Measurements from ENCODE around the gene FARS2. TPM values are rescaled to one million over a fixed set of nuclear protein-coding genes. Genes with fewer than 3 reads are reported as not detected.
"Not testable (repeated sequence)": the region's sequence is repeated elsewhere in the genome, so short reads cannot be mapped to it uniquely, and the experiment has no call there.

The FARS2 gene
- polyA plus RNA-seq, 3 donors, result 9.0 to 18.4 (median 16.1) TPM

DNA sequence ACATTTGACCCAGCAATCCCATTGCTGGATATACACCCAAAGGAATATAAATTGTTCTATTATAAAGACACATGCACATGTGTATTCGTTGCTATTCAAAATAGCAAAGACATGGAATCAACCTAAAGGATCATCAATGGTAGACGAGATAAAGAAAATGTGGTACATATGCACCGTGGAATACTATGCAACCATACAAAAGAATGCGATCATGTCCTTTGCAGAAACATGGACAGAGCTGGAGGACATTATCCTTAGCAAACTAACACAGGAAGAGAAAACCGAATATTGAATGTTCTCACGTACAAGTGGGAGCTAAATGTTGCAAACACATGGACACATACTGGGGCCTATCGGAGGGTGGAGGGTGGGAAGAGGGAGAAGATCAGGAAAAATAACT, 405.4 kb downstream of the FARS2 start:
- no peak overlapping the region for H3K27ac ChIP-seq (ENCODE audit: low read depth, low read length)
- 84 to 98% (median 97%) methylated on average over 7 of the region's 7 CpGs for WGBS, 3 donors

DNA sequence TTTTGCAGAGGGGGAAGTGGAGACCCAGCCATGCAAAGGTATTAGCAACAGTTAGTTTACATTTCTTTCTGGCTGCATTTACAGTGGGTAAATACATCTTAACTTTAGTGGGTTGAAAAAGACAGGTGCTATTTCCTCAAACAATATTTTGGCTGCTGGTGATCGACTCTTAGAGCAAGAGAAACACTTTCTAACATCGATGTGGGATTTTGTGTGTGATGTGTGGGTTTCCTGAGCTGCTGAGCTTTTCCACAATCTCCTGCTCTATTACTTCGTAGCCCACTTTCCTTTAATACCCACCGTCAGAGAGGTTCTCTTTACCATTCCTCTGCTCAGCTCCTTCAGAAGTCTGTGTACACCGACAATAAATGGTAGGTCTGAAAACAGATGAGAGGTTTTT, 406.4 kb downstream of the FARS2 start:
- no peak overlapping the region for H3K27ac ChIP-seq (ENCODE audit: low read depth, low read length)
- WGBS, 3 donors, result 58 to 67% (median 64%) methylated on average over 5 of the region's 5 CpGs

DNA sequence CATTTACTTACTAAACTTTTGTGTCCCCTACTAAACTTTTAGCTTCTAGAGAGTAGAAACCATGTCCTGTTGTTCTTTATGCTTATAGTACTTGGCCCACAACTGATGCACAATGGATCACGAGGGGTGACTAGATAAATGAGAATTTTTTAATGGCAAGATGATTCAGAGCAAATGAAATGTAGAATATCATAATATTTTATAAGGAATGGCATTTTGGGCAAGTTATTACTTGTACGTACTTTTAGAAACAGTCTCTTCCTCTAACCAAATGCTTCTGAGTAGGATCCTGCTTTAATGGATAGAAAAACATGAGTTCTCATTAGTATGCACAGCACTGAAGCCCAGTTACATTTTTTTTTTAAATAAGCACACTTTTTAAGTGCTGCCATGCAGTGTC, 409.1 kb downstream of the FARS2 start:
- no peak overlapping the region for H3K27ac ChIP-seq (ENCODE audit: low read depth, low read length)
- 94 to 97% (median 96%) methylated on average over 2 of the region's 2 CpGs for WGBS, 3 donors

DNA sequence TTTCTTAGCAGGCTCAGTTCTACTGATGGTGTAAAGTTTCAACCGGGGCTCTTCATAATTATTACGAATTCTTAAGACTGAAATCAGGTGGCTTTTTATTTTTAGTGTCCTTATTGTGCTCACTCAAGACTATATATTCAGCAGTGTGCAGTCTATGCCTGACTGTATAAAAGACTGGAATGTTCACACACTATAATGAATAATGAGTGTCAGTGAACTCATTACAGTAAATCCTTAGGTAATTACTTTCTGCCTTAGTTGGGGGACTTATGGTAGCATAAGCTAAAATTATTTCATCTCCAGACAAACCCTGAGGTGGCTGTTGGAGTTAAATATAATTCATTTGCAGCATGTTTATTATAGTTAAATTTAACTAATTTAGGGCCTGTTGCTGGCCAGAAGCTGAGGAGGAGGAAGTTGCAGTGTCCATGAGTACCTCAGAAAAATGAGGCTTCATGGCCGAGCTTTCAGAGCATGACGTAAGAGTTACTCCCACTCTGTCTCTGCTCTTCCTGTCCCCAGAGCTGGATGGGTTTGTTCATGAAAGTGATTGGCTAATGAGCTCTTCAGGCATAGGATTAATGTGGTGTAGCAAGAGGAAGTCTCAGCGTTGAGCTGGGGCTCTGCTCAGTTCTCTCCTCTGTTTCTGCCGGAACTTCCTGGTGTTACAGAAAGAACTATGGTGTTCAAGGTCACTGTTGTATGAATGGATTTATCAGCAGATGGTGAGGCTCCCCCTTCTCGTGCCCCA, 409.7 kb downstream of the FARS2 start:
- H3K27ac ChIP-seq (ENCODE audit: low read depth, low read length), result no peak overlapping the region
- 45 to 61% (median 48%) methylated on average over 7 of the region's 7 CpGs for WGBS, 3 donors

DNA sequence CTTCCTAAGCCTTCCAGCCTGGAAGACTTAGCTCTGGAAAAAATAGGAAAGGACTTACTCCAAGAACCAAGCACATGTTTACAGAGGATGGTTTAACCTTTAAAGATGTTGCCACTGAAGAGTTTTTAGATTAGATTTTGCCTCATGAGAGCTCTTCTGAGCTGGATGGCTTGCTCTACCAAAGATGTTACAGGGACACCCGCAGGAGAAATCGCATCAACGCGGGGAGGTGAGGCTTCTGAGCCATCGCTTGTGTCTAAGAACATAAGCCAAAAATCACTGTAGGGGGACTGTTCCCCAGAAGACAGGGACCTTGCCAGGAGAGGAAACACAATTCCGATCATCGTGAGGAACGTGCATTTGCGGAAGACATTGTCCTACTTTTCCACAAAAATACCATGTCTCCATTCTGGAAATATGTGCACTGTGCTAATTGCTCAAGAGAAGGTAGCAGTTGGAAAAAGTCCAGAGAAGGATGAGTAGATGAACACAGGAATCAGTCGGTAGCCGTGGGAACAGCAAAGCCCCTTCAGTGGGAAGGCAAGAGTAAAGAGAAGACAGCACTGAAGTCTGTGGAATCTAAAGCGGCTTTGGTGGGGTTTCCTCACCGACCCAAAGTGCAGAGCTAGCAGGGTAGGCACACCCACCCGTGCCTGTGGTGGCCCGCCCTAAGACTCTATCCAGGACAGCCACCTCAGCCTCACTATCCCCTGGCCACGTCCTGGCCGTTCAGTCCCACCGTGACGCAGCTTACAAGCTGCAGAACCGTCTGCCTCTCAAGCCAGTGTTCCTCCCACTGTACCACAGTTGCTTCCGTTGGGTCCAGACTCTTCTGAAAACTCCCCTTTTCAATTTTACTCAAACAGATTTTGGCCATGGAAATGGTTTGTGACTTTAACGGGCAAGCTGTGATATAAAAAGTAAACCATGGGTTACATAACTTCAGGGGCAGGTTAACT, 410.6 kb downstream of the FARS2 start:
- no peak overlapping the region for H3K27ac ChIP-seq (ENCODE audit: low read depth, low read length)

DNA sequence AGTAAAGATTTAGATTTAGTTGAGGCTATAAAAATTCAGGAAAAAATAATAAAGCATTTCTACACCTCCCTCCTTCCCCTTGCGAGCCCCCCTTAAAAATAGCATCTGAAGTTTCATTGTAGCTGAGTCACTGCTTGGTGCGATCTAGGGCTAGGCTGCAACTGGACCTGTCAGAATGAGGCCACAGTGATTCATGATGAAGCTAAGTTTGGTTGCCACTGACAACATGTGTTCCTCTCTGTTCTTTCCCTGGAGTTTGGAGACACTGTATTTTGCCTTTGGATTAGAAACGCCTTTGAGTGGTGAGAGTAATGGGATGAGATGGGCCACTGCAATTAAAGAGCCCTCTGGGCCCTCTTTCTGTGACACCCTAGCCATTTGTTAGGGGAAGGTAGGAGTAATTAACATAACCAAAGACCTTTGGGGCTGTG, 411.3 kb downstream of the FARS2 start:
- 47 to 78% (median 57%) methylated on average over 3 of the region's 3 CpGs for WGBS, 3 donors
- H3K27ac ChIP-seq (ENCODE audit: low read depth, low read length), result no peak overlapping the region

More for the DNA sequence above, 410.6 kb downstream of the FARS2 start:
- WGBS, 3 donors, result 81 to 89% (median 84%) methylated on average over 22 of the region's 22 CpGs

DNA sequence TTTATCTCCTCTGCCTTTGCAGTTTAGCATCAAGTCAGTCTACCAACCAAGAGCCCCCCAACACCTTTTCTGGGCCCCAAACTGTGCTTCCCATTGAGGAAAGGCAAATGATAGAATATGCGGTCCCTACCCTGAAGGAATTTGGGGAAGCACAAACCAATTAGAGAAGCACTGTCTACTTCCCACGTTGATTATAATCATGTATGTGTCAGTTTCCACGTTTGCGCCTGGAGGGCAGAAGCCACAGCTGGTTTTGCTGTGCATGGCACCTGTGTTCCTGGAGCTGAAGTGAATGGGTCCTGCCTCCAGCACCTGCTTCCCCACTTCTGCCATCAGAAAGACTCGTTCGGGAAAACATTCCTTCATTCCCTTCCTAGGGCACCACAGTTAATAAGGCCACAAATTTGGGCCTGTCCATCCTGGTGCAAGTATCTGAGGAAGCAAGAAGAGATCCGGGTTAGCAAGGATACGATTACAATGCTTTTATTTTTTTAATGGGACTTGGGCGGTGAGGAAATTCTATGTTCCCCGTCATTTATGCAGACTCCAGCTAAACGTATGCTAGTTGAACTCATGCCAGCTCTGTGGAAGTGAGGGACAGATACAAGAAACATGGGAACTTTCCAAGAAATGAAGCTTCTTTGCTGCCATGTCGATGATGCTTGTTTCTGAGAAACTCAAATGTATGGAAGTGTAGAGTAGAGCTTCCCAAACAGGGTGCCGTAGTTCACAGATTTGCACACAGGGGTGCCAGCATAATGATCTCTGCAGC, 411.9 kb downstream of the FARS2 start:
- WGBS, 3 donors, result 84 to 89% (median 84%) methylated on average over 13 of the region's 13 CpGs
- no peak overlapping the region for H3K27ac ChIP-seq (ENCODE audit: low read depth, low read length)

DNA sequence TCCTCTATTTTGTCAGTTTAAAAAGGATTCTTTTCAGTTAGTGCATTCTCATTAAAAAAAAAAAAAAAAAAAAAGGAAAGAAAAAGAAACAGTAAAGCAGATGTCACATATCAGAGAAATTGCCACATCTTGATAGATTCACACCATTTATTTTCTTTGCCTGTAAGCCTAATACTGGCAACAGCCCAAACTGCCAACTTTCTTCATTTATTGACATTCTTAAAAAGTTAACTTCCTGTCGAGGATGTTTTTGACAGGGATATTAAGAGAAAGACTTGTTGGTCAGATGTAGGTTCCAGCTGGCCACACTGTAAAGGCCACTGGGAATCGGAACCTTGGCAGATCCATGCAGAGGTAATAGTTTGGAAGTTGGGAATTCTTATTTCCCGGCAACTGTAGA, 412.8 kb downstream of the FARS2 start:
- no peak overlapping the region for H3K27ac ChIP-seq (ENCODE audit: low read depth, low read length)
- 55 to 71% (median 64%) methylated on average over 3 of the region's 3 CpGs for WGBS, 3 donors

DNA sequence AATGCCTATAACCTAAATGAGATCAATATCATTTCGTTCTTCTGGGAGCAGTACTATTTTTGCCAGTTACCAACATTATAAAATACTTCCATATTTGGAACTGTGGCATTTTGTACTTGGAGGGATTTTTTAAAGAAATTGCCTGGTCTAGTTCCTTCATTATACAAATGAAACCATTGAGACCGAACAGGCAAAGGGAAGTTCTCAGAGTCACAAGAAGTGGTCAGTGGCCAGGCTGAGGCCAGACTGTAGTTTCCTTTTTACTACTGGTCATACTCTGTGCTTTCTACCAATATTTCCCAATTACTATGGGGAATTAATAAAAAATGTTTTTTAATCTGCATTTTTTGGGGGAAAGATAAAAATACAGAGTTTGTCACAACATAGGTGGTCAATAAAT, 413.4 kb downstream of the FARS2 start:
- H3K27ac ChIP-seq (ENCODE audit: low read depth, low read length), result no peak overlapping the region
- 72 to 75% (median 73%) methylated on average over 2 of the region's 2 CpGs for WGBS, 3 donors

DNA sequence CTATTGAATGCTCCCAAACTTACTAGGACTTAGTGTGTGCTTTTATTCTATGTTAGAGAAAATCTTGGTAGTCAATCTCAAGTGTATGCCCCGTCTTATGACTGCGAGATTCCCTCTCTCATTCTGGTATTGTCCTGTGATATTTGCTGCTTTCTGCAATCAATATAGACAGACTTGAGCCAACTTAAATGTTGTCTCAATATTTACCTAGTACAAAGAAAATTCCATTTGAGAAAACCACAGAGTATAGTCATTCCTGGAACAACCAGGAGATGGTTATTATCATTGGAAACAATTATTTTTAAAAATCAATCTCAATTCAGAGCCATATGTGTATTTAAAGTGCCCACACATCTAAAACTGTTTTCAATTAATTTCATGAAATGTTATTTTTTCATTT, 415.4 kb downstream of the FARS2 start:
- H3K27ac ChIP-seq (ENCODE audit: low read depth, low read length), result no peak overlapping the region
- 57 to 97% (median 94%) methylated on average over 2 of the region's 2 CpGs for WGBS, 3 donors

DNA sequence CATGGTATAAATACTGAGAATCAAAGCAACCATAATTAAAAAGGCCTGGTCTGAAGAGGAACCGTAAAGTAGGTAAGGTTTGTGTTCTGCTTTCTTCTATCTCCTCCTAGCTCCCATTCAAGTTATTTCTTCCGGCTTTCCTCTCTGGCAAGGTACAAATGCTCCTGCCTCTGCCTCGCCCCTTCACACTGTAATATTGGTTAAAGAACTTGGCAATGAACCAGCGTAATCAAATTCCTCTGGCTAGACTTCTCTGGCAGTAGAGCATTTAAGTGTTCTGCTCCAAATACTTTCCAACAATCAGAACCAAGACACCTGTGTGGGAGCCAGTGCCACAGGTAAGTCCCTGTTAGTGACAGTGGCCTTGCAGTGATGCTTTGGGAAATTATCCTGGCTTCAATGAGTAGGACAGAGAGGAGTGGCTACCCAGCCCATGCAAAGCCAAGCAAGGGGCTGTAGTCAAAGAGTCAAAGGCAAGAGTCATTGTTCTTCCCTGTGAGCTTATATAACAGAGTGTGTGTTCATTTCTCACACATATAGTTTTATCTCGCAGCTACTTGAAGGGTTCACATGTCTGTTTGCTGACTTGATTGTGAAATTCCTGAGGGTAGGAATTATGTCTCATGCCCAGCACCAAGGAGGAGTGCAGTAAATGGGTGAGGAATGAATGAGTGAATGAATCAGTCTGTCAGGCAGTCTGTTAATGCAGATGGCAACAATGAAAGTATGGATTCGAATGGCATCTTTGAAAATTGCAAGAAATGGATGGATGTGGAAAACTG, 416.1 kb downstream of the FARS2 start:
- H3K27ac ChIP-seq (ENCODE audit: low read depth, low read length), result no peak overlapping the region
- WGBS, 3 donors, result 66 to 89% (median 84%) methylated on average over 6 of the region's 6 CpGs

DNA sequence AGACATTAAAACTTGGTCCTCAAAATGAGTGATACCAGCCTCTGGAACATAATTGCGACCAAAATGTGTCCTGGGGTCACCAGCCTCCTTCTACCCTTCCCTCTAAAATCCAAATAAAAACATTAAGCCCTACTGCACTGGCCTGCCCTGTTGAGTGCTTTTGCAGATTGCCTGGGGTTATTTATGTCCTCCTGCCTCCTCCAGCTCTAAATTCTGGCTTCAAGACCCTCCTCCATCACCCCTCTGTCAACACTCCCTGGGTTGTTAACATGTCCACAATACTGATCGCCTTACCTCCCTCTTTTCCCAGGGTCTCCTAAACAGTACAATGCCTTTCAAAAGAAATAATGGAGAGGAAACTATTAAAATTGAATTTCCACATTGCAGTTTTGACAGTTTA, 418.0 kb downstream of the FARS2 start:
- WGBS, 3 donors, result 84 to 90% (median 86%) methylated on average over 2 of the region's 2 CpGs
- no peak overlapping the region for H3K27ac ChIP-seq (ENCODE audit: low read depth, low read length)

DNA sequence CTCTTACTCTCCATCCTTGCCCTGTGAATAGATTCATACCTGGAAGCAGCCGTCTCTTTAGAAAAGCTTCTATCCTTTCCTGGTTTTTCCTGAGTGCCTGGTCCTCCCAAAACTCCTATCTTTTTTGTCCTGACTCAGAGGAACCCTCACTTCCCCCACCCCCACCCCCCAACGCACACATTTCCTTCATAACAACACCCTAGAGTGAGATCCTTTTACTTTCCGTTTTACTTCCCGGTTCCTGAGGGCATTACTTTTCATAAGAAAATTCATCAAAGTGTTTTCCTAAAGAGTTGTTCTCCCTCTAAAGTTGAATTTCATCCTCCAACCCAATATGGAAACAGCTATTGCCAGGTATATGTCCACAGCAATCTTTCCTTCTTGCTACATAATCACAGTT, 418.4 kb downstream of the FARS2 start:
- no peak overlapping the region for H3K27ac ChIP-seq (ENCODE audit: low read depth, low read length)
- 48 to 67% (median 48%) methylated on average over 4 of the region's 4 CpGs for WGBS, 3 donors

DNA sequence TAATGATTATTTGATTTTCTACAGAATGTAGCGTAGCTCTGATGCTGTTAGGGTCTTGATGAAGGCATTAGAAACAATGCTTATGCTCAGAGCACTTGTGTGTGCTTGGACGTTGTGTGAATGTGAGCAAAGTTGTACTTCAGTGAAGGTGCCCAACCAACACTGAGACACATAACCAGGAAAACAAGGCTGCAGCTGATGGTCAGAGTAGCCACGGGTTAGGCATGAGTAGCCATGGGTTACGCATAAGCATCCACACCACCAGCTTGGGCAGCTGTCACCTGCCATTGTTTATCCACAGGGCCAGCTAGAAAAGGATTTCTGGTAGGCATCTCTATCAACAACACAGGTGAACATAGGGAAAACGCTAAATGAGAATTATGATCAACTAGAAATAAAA, 418.8 kb downstream of the FARS2 start:
- 86 to 89% (median 88%) methylated on average over 5 of the region's 5 CpGs for WGBS, 3 donors
- no peak overlapping the region for H3K27ac ChIP-seq (ENCODE audit: low read depth, low read length)

DNA sequence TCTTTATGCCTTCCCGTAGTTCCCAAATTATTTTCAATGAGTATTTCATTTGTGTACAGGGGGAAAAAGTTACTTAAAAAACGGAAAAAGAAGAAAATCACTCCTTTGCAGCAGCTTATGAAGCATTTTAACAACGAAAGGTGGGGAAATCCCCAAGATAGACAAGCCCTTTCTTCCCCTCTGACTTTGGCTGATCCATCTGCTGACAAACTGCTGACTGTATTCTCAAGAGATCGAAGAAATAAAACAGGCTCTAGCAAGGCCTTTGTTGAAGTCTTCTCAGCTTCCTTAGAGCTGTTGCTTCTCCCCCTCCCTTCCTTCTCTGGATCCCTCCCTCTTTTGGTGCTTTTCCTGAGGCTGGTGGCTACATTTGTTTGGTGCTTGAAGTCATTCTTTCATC, 420.2 kb downstream of the FARS2 start:
- H3K27ac ChIP-seq (ENCODE audit: low read depth, low read length), result no peak overlapping the region
- 65 to 79% (median 72%) methylated on average over 4 of the region's 4 CpGs for WGBS, 3 donors

DNA sequence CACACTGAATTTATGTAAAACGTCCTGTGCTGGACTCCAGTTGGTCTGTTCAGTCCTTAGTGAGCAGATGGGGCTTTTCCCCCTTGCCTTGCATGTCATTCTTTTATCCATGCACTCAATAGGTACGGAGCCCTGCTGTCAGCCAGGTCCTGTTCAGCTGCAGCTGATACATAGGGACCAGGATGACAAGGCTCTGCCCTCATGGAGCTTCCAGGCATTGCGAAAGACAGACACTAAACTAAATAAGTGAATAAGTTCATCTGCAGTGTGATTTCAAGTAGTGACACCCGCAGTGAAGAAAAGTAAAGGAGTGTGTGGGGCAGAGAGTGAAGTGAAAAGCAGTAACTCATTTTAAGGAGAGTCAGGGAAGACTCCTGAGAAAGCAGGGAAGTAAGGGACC, 421.2 kb downstream of the FARS2 start:
- H3K27ac ChIP-seq (ENCODE audit: low read depth, low read length), result no peak overlapping the region
- 91 to 94% (median 92%) methylated on average over 4 of the region's 4 CpGs for WGBS, 3 donors

DNA sequence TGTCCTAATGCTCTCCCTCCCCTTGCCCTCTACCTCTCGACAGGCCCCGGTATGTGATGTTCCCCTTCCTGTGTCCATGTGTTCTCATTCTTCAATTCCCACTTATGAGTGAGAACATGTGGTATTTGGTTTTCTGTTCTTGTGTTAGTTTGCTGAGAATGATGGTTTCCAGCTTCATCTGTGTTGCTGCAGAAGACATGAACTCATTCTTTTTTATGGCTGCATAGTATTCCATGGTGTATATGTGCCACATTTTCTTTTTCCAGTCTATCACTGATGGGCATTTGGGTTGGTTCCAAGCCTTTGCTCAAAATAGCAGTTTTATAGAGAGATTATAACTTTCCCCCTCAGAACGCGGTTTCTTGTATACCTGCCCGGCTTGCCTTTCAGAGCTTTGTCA, 422.4 kb downstream of the FARS2 start:
- H3K27ac ChIP-seq (ENCODE audit: low read depth, low read length), result not testable (repeated sequence)
- WGBS, 3 donors, result 79 to 87% (median 79%) methylated on average over 5 of the region's 5 CpGs
